ENCODE data around the gene CRYBA2. TPM values are rescaled to one million over a fixed set of nuclear protein-coding genes. Genes with fewer than 3 reads are reported as not detected.
A peak's percentile ranks its signal among the peaks of the same experiment; 100 is the strongest.

The CRYBA2 gene
- total RNA-seq, 1 donor from 2014 or later: not detected

DNA sequence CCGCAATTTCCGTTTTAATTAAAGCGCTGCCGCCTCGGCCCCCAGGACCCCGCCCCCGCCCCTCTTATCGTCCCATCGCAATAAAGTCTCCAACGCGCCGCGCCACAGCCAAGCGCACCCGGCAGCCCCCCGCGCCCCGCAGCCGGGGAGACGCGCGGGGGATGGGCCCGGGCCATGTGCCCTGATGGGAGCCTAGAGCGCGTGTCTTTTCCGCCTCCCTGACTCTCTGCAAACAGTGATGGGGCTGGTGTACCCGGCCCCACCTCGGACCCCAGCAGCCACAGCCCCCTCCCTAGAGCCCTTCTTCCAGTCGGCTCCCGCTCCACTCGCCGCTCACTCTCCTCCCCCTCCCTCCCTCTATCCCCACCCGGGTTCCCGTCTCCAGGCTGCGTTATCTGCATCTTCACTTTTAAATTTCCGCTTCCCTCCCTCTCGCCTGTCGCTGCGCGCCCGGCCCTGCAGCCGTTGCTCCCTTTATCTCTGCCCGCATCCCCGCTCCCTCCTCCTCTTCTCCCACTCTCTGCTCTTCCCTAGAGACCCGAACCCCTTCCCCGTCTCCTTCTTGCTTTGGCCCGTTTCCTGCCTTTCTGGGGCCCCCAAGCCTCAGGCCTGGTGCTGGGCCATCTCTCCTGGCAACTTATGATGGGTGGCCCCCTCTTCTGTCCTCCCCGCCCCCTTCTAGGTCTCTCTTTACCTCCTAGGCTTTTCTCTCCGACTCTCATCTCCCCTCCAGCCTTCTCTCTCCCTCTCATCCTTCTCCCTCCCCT is 7.7 kb downstream of the CRYBA2 start:
- intact Hi-C loops (cut with DNase I): no loop called here
- no peak for DNase-seq (ENCODE audit: low spot score)

DNA sequence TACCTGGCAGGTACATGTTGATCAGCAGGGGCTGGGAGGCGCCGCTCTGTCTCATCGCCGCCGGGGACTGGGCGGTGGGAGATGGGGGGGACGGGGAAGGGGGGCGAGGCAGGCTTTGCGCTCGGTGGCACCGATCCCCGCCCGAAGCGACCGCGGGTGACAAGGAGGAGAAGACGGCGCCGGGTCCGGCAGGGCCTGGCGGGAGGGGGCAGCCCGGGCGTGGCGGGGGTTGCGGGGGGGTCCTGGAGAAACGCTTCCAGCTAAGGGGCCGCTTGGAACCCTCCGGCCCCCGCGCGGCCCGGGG is 8.2 kb downstream of the CRYBA2 start, which contains the start of gene FEV:
Gene FEV, minus strand, starts transcription at position 164 of the 304 bp plus-strand sequence. Its CDS starts 109 bp downstream, at position 55.
- no peak for DNase-seq (ENCODE audit: low spot score)
- intact Hi-C loops (cut with DNase I): no loop called here

DNA sequence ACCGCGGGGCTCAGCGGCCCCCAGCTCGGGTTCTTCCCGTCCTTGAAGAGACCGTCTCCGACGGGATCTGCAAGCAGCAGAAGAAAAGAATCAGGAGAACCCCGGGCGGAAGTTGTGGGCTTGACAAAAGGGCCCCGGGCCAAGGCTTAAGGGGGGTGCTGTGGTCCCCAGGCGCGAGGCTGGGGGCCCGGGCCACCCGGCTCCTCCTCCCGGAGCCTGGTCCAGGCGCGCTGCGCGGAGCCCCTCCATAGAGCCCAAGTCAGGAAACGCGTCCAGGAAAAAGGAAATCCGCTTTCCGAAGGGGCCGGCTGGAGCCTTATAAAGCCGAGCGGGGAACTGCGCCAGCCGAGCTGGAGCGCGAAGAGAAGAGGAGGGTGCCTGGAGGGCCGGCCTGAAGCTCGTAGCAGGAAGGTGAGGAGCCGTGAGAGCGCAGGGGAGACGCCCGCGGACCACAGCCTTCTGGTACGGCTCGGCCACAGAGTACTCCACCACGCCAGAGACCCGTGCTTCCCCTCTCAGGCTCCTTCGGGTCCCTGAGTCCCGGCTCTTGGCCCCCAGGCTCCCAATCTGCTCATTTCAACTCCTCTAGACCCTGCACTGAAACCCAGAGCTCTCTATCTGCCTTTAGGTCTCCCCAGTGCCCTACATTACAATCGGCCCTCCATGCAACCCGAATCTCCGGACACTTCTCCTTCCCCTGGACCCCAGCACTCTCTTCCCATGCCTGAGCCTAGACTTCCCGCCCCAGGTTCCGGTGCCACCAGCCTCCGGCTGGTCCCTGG is 8.8 kb downstream of the CRYBA2 start:
- DNase-seq (ENCODE audit: low spot score): peak; percentile 80

DNA sequence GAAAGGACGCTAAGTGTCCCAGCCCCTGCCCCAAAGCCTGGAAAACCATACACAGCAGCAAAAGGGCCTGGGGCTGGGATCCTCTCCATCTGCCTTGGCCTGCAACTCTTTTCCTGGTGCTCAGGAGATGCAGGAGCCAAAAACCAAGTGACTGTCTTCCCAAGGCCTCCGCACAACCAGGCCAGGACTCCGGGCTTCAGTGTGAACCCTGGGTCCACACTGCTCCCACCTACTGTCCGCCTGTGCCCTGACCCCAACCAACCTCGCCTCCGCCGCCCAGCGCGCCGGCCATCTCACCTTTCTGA is 9.3 kb downstream of the CRYBA2 start:
- intact Hi-C loops (cut with DNase I): no loop called here

More for the DNA sequence above, 8.8 kb downstream of the CRYBA2 start:
- intact Hi-C loops (cut with DNase I): no loop called here

DNA sequence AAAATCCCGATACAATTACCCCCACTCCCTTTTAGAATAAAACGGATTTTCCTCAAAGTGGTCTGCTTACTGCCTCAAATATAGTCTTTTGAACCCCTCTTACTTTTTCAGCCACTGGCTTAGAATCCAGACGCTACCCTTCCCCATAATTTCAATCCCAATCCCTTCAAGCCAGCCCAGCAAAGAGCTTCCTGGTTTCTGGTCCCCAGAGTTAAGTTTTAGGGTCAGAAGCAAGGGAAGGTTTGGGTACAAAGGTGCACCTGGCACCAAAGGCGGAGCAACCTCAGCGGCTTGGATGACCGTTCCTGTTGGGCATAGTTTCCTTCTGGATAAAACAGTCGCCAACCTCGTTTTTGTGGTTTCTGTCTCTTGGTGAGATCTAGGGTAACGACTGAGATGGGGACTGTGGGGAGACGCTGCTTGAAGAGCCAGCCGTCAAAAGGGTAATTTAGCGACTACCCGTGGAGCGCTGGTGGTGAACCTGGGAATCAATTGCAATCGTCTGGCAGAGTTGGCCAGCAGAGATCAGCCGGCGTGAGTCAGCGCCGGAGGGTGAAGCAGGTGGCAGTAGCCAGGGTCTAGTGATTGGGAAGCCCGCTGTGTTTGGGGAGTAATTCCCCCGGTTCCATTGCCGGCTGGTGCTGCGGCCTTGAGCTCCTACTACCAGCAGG is 9.8 kb downstream of the CRYBA2 start:
- DNase-seq (ENCODE audit: low spot score): no peak
- intact Hi-C loops (cut with DNase I): no loop called here

More for the DNA sequence above, 9.3 kb downstream of the CRYBA2 start:
- DNase-seq (ENCODE audit: low spot score): no peak

DNA sequence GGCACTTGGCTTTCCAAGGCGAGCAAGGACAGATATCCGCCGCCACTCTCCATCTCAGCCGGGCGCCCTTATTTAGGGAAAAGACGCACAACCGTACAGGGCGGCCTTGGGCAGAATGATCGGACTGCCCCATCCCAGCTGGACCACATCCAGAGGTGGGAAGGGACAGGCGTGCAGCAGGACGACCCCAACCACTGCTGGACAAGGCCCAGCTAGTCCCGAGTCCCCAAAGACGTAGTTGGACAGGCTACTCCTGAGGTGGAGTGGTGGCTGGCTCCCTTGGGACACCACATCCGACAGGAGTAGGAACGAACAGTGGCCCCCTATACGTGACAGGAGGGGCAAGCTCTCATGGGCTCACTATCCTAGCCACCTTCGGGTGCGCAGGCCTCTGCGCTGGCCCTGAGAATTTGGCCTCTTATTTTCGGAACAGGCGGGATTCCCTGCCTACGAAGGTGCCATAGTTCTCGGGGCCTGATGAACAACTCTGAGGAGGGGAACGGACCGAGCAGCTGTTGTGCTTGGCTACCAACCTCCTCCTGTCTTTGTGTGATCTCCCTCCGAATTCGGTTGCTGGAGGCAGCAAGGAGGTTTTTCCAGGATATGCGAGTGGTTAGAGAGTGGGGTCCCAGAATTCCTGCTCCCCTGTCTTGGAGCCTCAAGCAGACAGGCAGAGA is 10.5 kb downstream of the CRYBA2 start:
- no peak for DNase-seq (ENCODE audit: low spot score)
- intact Hi-C loops (cut with DNase I): no loop called here

DNA sequence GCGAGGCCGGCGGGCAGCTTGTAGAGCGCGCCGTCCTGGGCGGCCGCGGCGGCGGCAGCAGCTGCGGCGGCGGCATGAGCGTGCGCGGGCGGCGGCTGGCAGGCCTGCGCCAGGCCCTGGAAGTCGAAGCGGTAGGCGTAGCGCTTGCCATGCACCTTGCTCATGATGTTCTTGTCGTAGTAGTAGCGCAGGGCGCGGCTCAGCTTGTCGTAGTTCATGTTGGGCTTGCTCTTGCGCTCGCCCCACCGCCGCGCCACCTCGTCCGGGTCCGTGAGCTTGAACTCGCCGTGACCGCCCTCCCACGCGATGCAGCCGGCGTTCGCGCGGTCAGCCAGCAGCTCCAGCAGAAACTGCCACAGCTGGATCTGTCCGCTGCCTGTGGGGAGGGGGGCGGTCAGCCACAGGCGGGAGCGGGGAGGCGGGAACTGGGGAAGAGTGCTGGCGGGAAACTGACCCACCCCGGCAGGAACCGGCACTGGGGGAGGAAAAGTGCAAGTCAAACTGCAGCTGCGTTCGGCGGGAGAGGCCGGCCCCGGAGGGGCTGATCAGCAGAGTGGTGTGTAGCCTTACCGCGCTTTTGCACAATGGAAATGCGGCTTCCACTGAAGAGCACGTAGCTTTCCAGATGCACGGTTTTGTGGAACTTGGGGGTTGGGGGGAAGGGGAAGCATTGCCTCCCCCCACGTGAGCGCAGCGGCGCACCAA is 11.2 kb downstream of the CRYBA2 start:
- DNase-seq (ENCODE audit: low spot score): no peak
- intact Hi-C loops (cut with DNase I): no loop called here

DNA sequence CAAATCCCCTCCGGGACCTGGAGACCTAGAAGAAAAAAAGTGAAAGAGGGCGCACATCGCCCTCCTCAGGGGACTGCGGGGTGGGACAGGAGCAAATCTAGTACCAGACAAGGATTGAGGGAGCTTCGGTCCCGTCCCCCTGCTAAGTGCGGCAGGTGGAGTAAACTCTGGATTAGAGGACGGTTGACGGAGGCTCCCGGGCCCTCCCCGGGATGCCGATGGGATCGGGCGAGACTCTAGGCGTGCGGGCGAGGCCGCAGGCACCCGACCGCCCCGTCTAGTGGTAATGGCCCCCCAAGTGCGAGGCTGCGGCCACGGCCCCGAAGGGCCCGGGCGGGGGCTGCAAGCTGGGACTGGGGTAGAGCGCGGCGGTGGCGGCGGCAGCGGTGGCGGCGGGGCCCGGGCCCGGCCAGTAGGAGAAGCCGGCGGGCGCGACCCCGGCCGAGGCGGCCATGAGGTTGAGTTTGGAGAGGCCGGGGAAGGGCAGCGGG is 11.8 kb downstream of the CRYBA2 start:
- no peak for DNase-seq (ENCODE audit: low spot score)
- intact Hi-C loops (cut with DNase I): no loop called here

DNA sequence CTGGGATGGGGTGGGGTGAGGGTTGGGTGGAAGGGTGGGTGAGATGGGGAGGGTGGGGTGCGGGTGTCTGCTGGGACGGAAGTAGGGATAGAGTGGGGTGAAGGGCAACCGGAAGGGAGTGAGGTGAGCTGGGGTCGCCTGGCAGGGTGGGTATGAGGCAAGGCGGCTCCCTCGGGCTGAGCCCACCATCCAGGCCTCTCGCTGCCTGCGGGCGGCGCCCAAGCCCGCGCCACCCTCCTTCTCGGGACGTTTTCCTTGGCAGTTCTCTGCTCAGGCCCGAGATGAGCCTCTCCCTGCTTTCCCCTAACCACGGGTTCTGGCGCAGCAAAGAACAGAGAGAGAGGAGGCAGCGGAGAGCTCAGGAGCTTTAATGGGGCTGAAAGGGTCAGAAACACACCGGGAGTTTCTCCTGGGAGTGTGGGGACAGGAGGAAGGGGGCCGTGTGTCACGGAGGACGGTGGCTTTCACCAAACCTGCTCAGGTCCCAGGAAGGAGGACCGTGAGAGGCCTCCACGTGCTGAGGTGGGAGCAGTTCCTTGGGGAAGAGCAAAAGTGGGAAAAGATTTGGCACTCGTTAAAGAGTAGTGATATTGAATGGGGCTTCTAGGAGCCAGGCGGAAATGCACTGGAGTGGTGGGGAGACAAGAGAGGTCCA is 12.4 kb downstream of the CRYBA2 start:
- DNase-seq (ENCODE audit: low spot score): no peak
- intact Hi-C loops (cut with DNase I): no loop called here

DNA sequence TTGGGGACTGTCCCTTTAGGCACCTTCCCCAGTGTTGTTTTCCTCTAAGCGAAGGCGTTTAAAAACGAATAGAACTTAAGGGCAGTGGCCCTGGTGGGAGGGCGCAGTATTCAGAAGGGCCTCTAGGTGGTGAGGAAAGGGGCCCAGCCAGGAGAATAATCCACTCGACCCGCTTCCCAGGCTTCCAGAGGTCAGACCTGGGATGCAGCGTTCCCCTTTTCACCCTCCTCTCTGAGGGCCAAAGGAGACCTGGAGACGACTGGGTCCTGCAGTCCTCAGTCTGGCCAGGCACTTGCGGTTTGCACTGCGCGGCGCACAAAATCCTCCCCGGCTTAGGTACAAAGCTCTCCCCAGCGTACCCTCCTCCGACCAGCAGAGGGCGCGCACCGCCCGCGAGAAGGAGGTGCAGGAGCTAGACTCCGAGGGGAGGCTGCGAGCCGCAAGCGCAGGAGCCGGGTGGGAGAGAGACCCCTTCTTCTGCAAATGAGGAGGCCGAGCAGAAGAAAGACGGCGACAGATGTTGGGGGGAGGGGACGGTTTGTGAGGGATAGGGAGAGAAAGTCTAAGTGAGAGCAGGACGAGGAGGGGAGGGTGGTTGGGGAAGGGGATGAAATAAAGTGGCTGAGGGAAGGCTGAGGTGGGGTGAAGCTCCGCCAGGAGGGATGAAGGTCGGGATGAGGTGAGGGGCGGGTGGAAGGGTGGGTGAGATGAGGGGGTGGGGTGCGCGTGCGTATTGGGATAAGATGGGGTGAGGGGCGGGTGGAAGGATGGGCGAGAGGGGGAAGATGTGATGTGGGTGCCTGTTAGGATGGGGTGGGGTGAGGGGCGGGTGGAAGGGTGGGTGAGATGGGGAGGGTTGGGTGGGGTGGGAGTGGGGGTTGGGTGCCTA is 13.1 kb downstream of the CRYBA2 start:
- intact Hi-C loops (cut with DNase I): no loop called here
- DNase-seq (ENCODE audit: low spot score): peak; percentile 89

DNA sequence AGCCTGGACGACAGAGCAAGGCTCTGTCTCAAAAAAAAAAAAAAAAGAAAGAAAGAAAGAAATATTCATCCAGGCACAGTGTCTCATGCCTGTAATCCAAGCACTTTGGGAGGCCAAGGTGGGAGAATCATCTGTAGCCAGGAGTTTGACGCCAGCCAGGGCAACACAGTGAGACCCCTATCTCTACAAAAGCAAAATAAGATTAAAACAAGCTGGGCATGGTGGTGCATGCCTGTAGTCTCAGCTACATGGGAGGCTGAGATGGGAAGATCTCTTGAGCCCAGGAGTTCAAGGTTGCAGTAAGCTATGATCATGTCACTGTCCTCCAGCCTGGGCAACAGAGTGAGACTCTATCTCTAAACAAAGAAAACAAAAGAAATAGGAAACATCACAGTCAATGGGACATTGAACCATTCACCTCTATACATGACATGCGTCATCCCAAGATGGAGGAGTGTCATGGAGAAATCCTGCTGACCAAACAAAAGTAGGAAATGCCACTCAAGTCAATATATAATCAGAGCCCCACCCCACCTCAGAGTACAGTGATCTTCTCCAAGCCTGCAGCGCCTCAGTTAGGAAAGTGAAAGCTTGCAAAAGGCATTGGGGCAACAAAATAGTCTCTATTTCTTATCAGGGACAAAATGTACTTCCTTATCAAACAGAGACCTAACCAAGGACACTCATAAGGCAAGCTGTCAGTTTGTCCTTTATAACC is 18.0 kb downstream of the CRYBA2 start:
- no peak for DNase-seq (ENCODE audit: low spot score)
- intact Hi-C loops (cut with DNase I): no loop called here

DNA sequence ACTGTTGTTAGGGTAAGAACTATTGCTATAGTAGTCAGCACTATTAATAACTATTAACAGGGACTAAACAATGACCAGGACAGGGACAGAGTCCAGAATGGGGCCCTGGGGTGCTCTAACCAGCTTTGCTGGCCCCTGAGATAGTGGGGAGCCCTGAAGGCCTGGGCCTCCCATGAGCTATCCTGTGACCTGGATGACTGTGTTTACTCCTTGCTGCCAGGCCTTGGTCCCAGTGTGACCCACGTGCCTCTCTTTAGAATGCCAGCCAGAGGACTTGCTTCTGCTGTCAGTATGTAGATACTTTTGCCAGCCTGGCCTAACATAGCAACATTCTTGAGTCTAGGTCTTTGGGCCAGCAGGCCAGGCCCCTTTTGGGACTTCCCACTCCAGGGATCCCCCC is 22.3 kb downstream of the CRYBA2 start:
- intact Hi-C loops (cut with DNase I): no loop called here
- DNase-seq (ENCODE audit: low spot score): no peak

DNA sequence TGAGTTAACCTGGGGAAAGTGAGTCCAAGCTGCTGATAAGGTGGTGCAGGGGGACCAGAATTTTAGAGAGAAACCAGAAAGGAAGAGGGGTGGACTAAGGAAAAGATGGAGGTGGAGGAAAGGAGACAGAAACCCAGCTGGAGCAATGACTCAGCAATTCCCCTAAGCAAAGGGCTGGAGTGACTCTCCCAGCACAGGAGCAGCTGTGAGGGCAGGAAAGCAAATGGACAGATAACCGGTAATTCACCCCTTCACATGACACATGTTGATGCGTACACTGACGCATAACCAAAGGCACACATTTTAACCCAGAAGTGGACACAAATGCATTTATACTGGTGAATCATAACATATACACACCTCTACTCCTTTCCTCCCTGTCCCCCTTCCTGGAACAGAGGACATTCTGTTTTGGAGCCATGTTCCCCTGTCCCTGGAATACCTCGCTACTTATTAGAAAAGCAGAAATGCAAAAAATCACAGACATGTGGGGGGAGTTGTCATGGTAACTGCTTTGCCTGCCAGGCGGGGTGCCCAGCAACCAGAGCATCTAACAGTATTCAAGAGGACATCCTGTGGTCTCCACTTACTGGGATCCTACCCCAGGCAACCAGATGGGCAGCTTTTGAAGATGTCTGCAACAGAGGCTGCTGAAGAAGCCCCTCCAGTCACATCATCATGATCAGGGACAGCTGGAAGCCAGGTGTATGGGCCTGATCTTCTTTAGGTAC is 29.0 kb downstream of the CRYBA2 start:
- intact Hi-C loops (cut with DNase I): no loop called here
- DNase-seq (ENCODE audit: low spot score): peak; percentile 20

DNA sequence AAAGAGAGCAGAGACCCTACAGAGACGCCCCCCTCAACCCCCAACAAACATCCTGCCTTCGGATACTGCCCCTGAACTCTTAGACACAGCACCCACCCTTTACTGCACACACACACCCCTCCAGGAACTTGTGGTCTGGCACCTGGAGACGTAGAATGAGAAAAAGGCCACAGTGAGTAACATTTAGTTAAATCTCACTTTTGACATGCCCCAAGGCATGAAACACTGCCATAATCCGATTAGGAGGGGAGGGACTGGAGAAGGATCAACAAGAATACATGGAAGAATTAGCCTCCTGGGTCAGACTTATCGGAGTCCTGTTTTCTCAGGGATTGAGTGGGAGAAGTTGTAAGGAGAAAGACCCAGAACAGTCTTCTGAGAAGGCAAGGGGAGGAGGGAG is 29.6 kb downstream of the CRYBA2 start:
- DNase-seq (ENCODE audit: low spot score): peak; percentile 10
- intact Hi-C loops (cut with DNase I): no loop called here

DNA sequence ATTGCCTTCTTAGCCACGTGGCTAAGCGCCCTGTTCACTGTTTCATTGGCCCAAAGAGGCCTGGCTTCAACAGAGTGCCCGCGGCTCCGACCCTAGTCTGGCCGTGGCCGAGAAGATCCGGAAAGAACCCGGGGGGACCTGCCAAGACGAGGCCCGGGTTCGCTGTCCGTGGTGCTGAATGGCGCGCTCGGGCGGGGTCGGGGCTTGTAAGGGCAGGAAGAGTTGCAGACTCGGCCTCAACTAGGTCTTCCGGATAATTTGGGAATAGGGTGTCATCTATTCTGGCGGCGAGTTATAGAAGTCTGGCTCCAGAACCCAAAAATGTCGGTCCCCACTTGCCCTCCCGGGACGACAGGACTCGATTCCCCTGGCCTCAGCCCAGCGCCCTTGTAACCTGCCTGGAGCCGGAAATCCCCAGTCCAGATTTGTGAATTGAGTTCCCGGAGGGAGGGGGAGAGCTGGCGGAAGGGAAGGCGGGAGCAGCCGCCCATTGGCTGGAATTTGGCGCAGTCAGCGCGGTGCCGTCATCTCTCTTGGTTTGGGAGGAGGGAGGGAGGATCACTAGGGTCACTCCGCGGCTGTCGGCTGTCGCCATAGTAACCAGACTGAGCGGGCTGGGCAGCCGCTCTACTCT is 30.2 kb downstream of the CRYBA2 start:
- peak; percentile 77 for DNase-seq (ENCODE audit: low spot score)
- intact Hi-C loops (cut with DNase I): no loop called here

All from cardiac septum (tissue), 1 donor.